A673 (cell line): ENCODE data around the gene PHF19. TPM values are rescaled to one million over a fixed set of nuclear protein-coding genes. Genes with fewer than 3 reads are reported as not detected.

Experiments used
- BruUV-seq: library from RNA; stranded (reverse); fragments of 400-500 nt; replicated peaks from 2 replicates; lab custom pipeline; 2021; lab: Mats Ljungman, UMichigan
- CTCF ChIA-PET: fragments of 300-600 bp; sonication (Branson Sonifier 250); formaldehyde crosslinking; loops from one replicate; lab custom pipeline; 2022; ENCODE audit warnings: antibody characterized with exemption; lab: Charles Lee
- POLR2A ChIA-PET: fragments of 300-600 bp; sonication (Branson Sonifier 250); formaldehyde crosslinking; loops from one replicate; lab custom pipeline; 2022; ENCODE audit warnings: antibody characterized with exemption; ENCODE audit not compliant: low non-redundant PET; lab: Charles Lee
- DNase-seq: peaks from one replicate; pipeline ENCODE4 v3.0.0-alpha.2; 2015; ENCODE audit warnings: low spot score
- H3K27ac ChIP-seq: fragments of 200-600 bp; sonication (generic); 2 replicates; pipeline ENCODE4 v1.5.1; 2016; ENCODE audit warnings: mixed run types, low read depth, mild to moderate bottlenecking, mixed read lengths, antibody characterized with exemption, low read length; ENCODE audit not compliant: poor library complexity, severe bottlenecking
- H3K27me3 ChIP-seq: fragments of 200-600 bp; sonication (generic); replicated peaks from 2 replicates; pipeline ENCODE4 v1.6.1; 2017; ENCODE audit warnings: mixed run types, low read depth, mild to moderate bottlenecking, mixed read lengths, antibody characterized with exemption, low read length; ENCODE audit not compliant: insufficient read depth, poor library complexity
- H3K36me3 ChIP-seq: fragments of 200-600 bp; sonication (generic); 2 replicates; pipeline ENCODE4 v1.6.1; 2016; ENCODE audit warnings: mixed run types, mild to moderate bottlenecking, mixed read lengths, antibody characterized with exemption, low read length; ENCODE audit not compliant: insufficient read depth, poor library complexity, severe bottlenecking
- H3K4me1 ChIP-seq: fragments of 200-600 bp; sonication (generic); 2 replicates; pipeline ENCODE4 v1.6.1; 2017; ENCODE audit warnings: mixed run types, mild to moderate bottlenecking, mixed read lengths, antibody characterized with exemption, low read length; ENCODE audit not compliant: insufficient read depth, poor library complexity, severe bottlenecking
- H3K4me3 ChIP-seq: fragments of 200-600 bp; sonication (generic); 2 replicates; pipeline ENCODE4 v1.5.1; 2016; ENCODE audit warnings: low read depth, mixed run types, mild to moderate bottlenecking, mixed read lengths, low read length; ENCODE audit not compliant: poor library complexity, severe bottlenecking
- H3K9me3 ChIP-seq: fragments of 200-600 bp; sonication (generic); 2 replicates; pipeline ENCODE4 v1.6.1; 2016; ENCODE audit warnings: mixed run types, low read depth, mild to moderate bottlenecking, mixed read lengths, antibody characterized with exemption, low read length; ENCODE audit not compliant: poor library complexity, severe bottlenecking
- CTCF ChIP-seq: fragments of 300-800, 200-600 bp; sonication (generic); conservative IDR thresholded peaks from 2 replicates; pipeline ENCODE4 v1.5.1; 2017; ENCODE audit warnings: low read depth, mild to moderate bottlenecking, antibody characterized with exemption, low read length, moderate library complexity, mixed read lengths
- EZH2 ChIP-seq: fragments of 200-600 bp; sonication (generic); IDR thresholded peaks from 2 replicates; pipeline ENCODE4 v1.6.1; 2017; ENCODE audit warnings: borderline replicate concordance, low read depth, mild to moderate bottlenecking, mixed read lengths, antibody characterized with exemption, low read length; ENCODE audit not compliant: poor library complexity, severe bottlenecking
- intact Hi-C: fragments of 100-400 bp; cut with micrococcal nuclease; formaldehyde crosslinking; loops from one replicate; pipeline ENCODE4 v1.10.0; 2022; ENCODE audit not compliant: unreplicated experiment
- total RNA-seq: library from RNA; stranded (reverse); gene quantifications from 2 replicates; pipeline ENCODE4 v1.2.3, GENCODE V29; 2021

Gene PHF19
- total RNA-seq, 1 experiment from 2014 or later = 75.7 TPM

- DNase-seq = peak; percentile 81
- ChIA-PET POLR2A (no interaction called here), CTCF (no interaction called here)
- no TSS peak for BruUV-seq
- Histone ChIP-seq H3K27me3 (no peaks in the 10 kb centered on the region), H3K27ac (peak overlapping the region; percentile 86), H3K4me3 (peak overlapping the region; percentile 96), H3K36me3 (peaks cover 23% of the 10 kb centered on the region), H3K4me1 (peaks cover 22% of the 10 kb centered on the region), H3K9me3 (no peaks in the 10 kb centered on the region)
- TF ChIP-seq CTCF (no peak), EZH2 (no peak)
- intact Hi-C loops = loop anchor here (5.0 kb wide), 1 partner anchor 61 kb away; no protein-coding TSS in a partner anchor
These were observed 790 bp downstream of the PHF19 start for GRCh38 chr9:120875954-120876841.

DNA sequence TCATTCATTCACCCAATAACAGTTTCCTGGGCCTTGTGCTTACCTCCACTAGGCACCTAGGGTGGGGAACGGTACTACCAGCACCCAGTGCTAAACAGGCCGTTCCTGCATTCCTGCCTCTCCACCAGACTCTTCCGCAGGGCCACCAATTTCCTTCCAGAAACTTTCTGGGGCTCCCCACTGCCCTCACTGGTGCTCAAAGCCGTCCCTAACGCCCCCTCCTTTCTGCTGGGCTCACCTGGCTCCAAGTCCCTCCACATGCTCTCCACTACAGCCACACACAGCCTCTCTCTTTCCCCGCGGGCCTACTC, 1.4 kb downstream of the PHF19 start:
- ChIA-PET CTCF (no interaction called here), POLR2A (no interaction called here)
- Histone ChIP-seq H3K4me1 (peaks cover 22% of the 10 kb centered on the region), H3K27ac (peak overlapping the region; percentile 86), H3K9me3 (no peaks in the 10 kb centered on the region), H3K27me3 (no peaks in the 10 kb centered on the region), H3K36me3 (peaks cover 25% of the 10 kb centered on the region), H3K4me3 (peak overlapping the region; percentile 96)
- no peak for TF ChIP-seq EZH2
- TF ChIP-seq CTCF = no peak
- no TSS peak for BruUV-seq
- intact Hi-C loops = loop anchor here (5.0 kb wide), 1 partner anchor 62 kb away; no protein-coding TSS in a partner anchor
- no peak for DNase-seq

DNA sequence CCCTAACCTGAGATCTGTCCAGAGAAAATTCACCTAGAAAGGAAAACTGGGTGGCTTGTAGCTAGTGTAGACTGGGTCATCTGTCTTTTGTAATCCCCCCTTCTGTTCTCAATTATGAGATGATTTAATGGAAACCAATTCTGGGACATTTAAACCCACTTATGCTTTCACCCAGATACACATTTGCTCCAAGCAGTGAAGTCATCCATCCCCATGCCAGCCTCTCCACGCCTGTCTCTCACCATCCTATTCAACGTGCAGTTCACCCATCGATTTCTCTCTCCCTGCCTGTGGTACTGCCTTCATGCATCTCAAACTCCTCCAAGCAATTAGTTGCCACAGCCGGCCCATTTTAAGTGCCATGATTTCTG, 1.8 kb downstream of the PHF19 start:
- H3K9me3 ChIP-seq = no peaks in the 10 kb centered on the region
- no peak for DNase-seq
- peaks cover 25% of the 10 kb centered on the region for H3K36me3 ChIP-seq
- peak overlapping the region; percentile 86 for H3K27ac ChIP-seq
- intact Hi-C loops = loop anchor here (5.0 kb wide), 1 partner anchor 62 kb away; no protein-coding TSS in a partner anchor
- TSS peak; percentile 21 for BruUV-seq
- peaks cover 22% of the 10 kb centered on the region for H3K4me1 ChIP-seq
- peak overlapping the region; percentile 96 for H3K4me3 ChIP-seq
- no peaks in the 10 kb centered on the region for H3K27me3 ChIP-seq
- TF ChIP-seq CTCF = no peak
- TF ChIP-seq EZH2 = no peak
- ChIA-PET POLR2A (interaction anchor here (0.6 kb wide), 1 partner anchor 149 kb away, joined by 3 read pairs; no protein-coding TSS in a partner anchor), CTCF (no interaction called here)
